Breast epithelium (tissue), 4 donors: Measurements from ENCODE around the gene TCF4. TPM values are rescaled to one million over a fixed set of nuclear protein-coding genes. Genes with fewer than 3 reads are reported as not detected.

Experiments used
- DNase-seq, 2 donors: peaks; one replicate each; pipeline ENCODE4 v3.0.0-alpha.2; 2019; ENCODE audit warnings: low spot score in 2 of 2
- H3K27ac ChIP-seq, 2 donors: fragments of 200-600 bp; sonication (generic) in 1 of 2; one replicate each; pipeline ENCODE4 v1.5.1; 2016 to 2019; ENCODE audit warnings: mild to moderate bottlenecking in 1 of 2
- H3K27me3 ChIP-seq, 2 donors: fragments of 200-600 bp; sonication (generic) in 1 of 2; one replicate each; pipeline versions ENCODE4 v1.5.1 to v1.6.0; 2017 to 2019; ENCODE audit warnings: control low read depth in 1 of 2, mild to moderate bottlenecking in 1 of 2
- H3K36me3 ChIP-seq: fragments of 200-600 bp; one replicate; pipeline ENCODE4 v1.5.1; 2019
- H3K4me1 ChIP-seq, 2 donors: fragments of 200-600 bp; sonication (generic); one replicate each; pipeline ENCODE4 v1.5.1; 2016 to 2019; ENCODE audit warnings: control low read depth in 1 of 2
- H3K4me3 ChIP-seq, 3 donors: fragments of 200-600 bp; sonication (generic); 1 replicate in 2 of 3; 2 replicates in 1 of 3; pipeline ENCODE4 v1.5.1; 2016 to 2019; ENCODE audit warnings: mild to moderate bottlenecking in 3 of 3, moderate library complexity in 2 of 3
- H3K9me3 ChIP-seq, 2 donors: fragments of 200-600 bp; sonication (generic) in 1 of 2; one replicate each; pipeline ENCODE4 v1.5.1; 2016 to 2019; ENCODE audit warnings: control low read depth in 1 of 2
- POLR2A ChIP-seq: fragments of 450-650 bp; IDR thresholded peaks from one replicate; pipeline ENCODE4 v1.6.1; 2016; ENCODE audit warnings: antibody characterized with exemption, mild to moderate bottlenecking, moderate library complexity
- POLR2AphosphoS5 ChIP-seq, 3 donors: sonication (generic); formaldehyde crosslinking; IDR thresholded peaks; one replicate each; pipeline ENCODE4 v1.6.1; 2017; ENCODE audit warnings: antibody characterized with exemption in 3 of 3
- intact Hi-C: fragments of 100-400 bp; cut with DNase I; formaldehyde crosslinking; loops from one replicate; pipeline ENCODE4 v1.15.1; 2023; ENCODE audit warnings: low total_unique reads
- total RNA-seq, 3 donors: library from RNA; depleted of rRNA; stranded (reverse); fragments of >200 nt; gene quantifications; one replicate each; pipeline ENCODE4 v1.1.0, GENCODE V29; 2016
- TF ChIP-seq, protein P1 (sequence below), 3 donors: fragments of 450-650 bp; IDR thresholded peaks; one replicate each; pipeline ENCODE4 v1.5.1; 2016 to 2017; ENCODE audit warnings: antibody characterized with exemption in 3 of 3, mild to moderate bottlenecking in 3 of 3, moderate library complexity in 3 of 3

Gene TCF4
- total RNA-seq, 3 donors from 2014 or later: 79.6 to 133 (median 114) TPM

DNA sequence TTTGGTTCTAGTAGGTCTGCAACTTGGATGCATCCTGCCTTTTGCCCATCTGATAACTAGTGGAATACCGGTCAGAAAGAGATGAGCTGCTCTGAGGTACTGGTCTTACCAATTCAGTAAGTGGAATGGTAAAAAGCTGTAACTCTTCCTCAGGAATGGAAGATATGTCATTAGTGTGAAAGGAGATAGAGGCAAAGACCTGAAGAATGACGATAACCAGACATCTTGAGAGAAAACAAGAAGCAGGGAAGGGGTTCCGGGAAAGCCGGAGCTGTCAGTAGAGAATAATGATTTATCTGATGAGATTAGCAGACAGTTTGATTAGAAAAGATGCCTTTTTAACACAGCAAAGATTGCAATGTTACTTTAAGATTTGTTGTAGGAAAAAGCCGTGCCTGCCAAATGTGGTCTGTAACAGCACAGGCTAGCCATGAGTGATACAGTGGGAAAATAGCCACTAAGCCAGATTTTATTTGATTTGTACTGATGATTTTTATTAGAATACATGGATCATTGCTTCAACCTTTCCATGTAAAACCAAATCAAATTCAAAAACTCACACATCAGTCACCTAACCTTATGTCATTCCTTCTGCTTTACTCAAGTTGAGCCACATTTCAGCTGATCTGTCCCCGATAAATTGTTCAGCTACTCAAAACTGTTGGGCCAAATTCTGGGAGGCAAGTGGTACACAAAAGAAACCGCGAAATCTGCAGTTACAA lies 110.0 kb downstream of the TCF4 start:
- H3K27me3 ChIP-seq: no peaks in the 10 kb centered on the region
- DNase-seq: no peak
- TF ChIP-seq POLR2A (no peak), POLR2AphosphoS5 (IDR thresholded peaks at IDR 0.05) (no peak)
- TF ChIP-seq, protein P1, sequence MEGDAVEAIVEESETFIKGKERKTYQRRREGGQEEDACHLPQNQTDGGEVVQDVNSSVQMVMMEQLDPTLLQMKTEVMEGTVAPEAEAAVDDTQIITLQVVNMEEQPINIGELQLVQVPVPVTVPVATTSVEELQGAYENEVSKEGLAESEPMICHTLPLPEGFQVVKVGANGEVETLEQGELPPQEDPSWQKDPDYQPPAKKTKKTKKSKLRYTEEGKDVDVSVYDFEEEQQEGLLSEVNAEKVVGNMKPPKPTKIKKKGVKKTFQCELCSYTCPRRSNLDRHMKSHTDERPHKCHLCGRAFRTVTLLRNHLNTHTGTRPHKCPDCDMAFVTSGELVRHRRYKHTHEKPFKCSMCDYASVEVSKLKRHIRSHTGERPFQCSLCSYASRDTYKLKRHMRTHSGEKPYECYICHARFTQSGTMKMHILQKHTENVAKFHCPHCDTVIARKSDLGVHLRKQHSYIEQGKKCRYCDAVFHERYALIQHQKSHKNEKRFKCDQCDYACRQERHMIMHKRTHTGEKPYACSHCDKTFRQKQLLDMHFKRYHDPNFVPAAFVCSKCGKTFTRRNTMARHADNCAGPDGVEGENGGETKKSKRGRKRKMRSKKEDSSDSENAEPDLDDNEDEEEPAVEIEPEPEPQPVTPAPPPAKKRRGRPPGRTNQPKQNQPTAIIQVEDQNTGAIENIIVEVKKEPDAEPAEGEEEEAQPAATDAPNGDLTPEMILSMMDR (IDR thresholded peaks at IDR 0.05): no peak
- no peaks in the 10 kb centered on the region for H3K36me3 ChIP-seq
- H3K4me3 ChIP-seq: peak overlapping the region; percentile 46 to 71 (median 50)
- no peaks in the 10 kb centered on the region for H3K9me3 ChIP-seq
- intact Hi-C loops: no loop called here
- no peaks in the 10 kb centered on the region for H3K4me1 ChIP-seq
- peak overlapping the region; percentile 78 to 86 for H3K27ac ChIP-seq

DNA sequence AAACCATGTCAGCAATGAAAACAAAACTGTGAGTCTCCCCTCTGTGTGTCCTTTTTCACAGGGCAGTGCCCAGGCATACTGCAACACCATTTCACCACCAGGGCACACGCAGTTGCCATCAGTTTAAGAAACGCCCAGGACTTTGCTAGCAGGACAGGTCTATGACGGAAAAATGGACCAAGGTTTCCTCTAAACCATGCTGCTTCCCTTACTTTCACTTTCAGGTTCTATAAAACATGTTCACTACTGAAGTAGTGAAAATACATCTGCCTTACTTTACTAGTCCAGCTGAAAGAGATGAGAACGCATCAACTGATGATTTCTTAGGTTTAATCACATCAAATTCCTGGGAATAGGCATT lies 110.5 kb downstream of the TCF4 start:
- DNase-seq: no peak
- Histone ChIP-seq H3K27ac (peak overlapping the region; percentile 78 to 86), H3K9me3 (no peaks in the 10 kb centered on the region), H3K36me3 (no peaks in the 10 kb centered on the region), H3K27me3 (no peaks in the 10 kb centered on the region), H3K4me1 (no peaks in the 10 kb centered on the region), H3K4me3 (peak overlapping the region; percentile 46 to 71 (median 50))
- intact Hi-C loops: no loop called here
- TF ChIP-seq POLR2AphosphoS5 (IDR thresholded peaks at IDR 0.05) (peak in 2 of 3 donors; percentile 39 to 50), POLR2A (no peak)

DNA sequence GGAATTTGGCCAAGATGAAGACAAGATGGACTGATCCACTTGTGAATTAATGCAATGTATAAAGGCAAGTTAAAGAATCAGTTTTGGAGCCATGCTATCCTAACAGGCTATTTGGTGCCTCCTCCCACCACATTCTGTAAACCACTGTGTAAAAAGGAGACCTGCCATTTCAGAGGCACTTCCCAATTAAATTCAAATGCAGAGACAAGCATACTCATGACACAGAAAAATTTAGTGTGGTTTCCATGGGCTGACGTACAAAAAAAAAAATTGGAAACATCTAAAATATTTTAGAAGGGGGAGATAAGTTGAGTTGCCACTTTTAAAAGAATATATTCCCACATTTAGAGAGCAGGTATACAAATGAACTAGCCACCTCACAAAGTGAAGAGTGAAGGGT lies 112.1 kb downstream of the TCF4 start:
- Histone ChIP-seq H3K27ac (no peak overlapping the region), H3K4me1 (no peaks in the 10 kb centered on the region), H3K27me3 (no peaks in the 10 kb centered on the region), H3K4me3 (no peak overlapping the region), H3K36me3 (no peaks in the 10 kb centered on the region), H3K9me3 (no peaks in the 10 kb centered on the region)
- intact Hi-C loops: no loop called here
- TF ChIP-seq POLR2A: no peak
- TF ChIP-seq POLR2AphosphoS5 (IDR thresholded peaks at IDR 0.05): no peak
- TF ChIP-seq, protein P1 (IDR thresholded peaks at IDR 0.05): no peak
- no peak for DNase-seq

DNA sequence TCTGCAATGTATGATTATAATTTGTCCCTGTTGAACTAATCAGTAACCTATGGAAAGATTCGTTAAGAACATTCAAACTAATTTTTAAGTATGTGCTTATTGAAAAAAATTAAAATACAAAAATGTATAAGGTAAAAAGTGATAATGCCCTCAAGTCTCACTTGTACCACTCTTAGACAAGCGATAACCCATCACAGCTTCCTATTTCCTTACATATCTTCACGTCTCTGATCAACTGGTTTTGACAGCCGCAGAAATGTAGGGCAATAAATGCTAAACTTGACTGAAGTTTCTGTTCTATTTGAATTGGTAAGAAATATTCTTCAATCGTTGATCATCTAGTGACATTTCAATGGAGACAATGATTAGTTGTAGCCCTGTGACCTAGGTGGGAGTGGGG lies 112.5 kb downstream of the TCF4 start:
- H3K4me1 ChIP-seq: no peaks in the 10 kb centered on the region
- H3K4me3 ChIP-seq: no peak overlapping the region
- intact Hi-C loops: no loop called here
- no peaks in the 10 kb centered on the region for H3K9me3 ChIP-seq
- no peak overlapping the region for H3K27ac ChIP-seq
- TF ChIP-seq, protein P1 (IDR thresholded peaks at IDR 0.05): no peak
- TF ChIP-seq POLR2AphosphoS5 (IDR thresholded peaks at IDR 0.05) (no peak), POLR2A (no peak)
- no peaks in the 10 kb centered on the region for H3K27me3 ChIP-seq
- no peak for DNase-seq
- no peaks in the 10 kb centered on the region for H3K36me3 ChIP-seq

DNA sequence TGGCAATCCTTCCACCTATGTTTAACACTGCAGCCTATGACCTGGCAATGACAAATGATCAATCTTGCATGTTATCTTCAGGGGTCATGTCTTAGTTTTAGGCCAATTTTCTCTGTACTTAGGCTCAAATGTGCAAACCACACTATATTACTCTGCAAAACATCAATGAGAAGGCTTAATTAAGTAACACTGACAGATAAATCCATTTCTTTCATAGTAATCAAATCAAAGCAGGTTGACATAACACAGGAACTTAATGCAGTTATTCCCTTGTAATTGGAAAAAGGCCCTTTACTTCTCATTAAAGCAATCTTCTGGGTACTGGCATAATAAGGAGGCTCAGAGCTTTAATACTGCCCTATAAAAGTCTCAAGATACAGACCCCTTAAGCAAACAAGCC lies 114.4 kb downstream of the TCF4 start:
- H3K4me3 ChIP-seq: no peak overlapping the region
- no peaks in the 10 kb centered on the region for H3K4me1 ChIP-seq
- no peak overlapping the region for H3K27ac ChIP-seq
- DNase-seq: no peak
- intact Hi-C loops: no loop called here
- H3K27me3 ChIP-seq: no peaks in the 10 kb centered on the region
- H3K9me3 ChIP-seq: no peaks in the 10 kb centered on the region
- no peaks in the 10 kb centered on the region for H3K36me3 ChIP-seq
- TF ChIP-seq, protein P1 (IDR thresholded peaks at IDR 0.05): no peak
- no peak for TF ChIP-seq POLR2AphosphoS5 (IDR thresholded peaks at IDR 0.05)
- no peak for TF ChIP-seq POLR2A
